Astrocyte (in vitro differentiated cells and primary cell): Measurements from ENCODE around the gene PCDHGA8. TPM values are rescaled to one million over a fixed set of nuclear protein-coding genes. Genes with fewer than 3 reads are reported as not detected.
"Not testable (repeated sequence)": the region's sequence is repeated elsewhere in the genome, so short reads cannot be mapped to it uniquely, and the experiment has no call there.

Experiments
- DNase-seq: peaks from one replicate; pipeline ENCODE4 v3.0.0-alpha.2; 2010; ENCODE audit warnings: low read depth
- FAIRE-seq: peaks from 2 replicates; lab custom pipeline; 2011; peaks lifted over from hg19 to GRCh38; lab: Jason Lieb, UNC
- H2AFZ ChIP-seq: 2 replicates; pipeline ENCODE4 v1.6.0; 2012; ENCODE audit warnings: low read depth, low read length, inconsistent platforms
- H3K27ac ChIP-seq: 2 replicates; pipeline ENCODE4 v1.5.1; 2011; ENCODE audit warnings: low read depth, low read length, inconsistent platforms
- H3K27me3 ChIP-seq: 2 replicates; pipeline ENCODE4 v1.6.0; 2011; ENCODE audit warnings: low read length, inconsistent platforms; ENCODE audit not compliant: insufficient read depth
- H3K36me3 ChIP-seq: 2 replicates; pipeline ENCODE4 v1.5.1; 2011; ENCODE audit warnings: low read length, inconsistent platforms; ENCODE audit not compliant: insufficient read depth
- H3K4me1 ChIP-seq: 2 replicates; pipeline ENCODE4 v1.5.1; 2011; ENCODE audit warnings: low read length, inconsistent platforms; ENCODE audit not compliant: insufficient read depth
- H3K4me2 ChIP-seq: 2 replicates; pipeline ENCODE4 v1.6.0; 2012; ENCODE audit warnings: low read length, inconsistent platforms
- H3K4me3 ChIP-seq: 2 replicates; pipeline ENCODE4 v1.5.1; 2011; ENCODE audit warnings: low read depth, mild to moderate bottlenecking, low read length, inconsistent platforms; ENCODE audit not compliant: insufficient read depth
- H3K79me2 ChIP-seq: 2 replicates; pipeline ENCODE4 v1.6.0; 2012; ENCODE audit warnings: mild to moderate bottlenecking, low read length, inconsistent platforms; ENCODE audit not compliant: insufficient read depth
- H3K9ac ChIP-seq: 2 replicates; pipeline ENCODE4 v1.6.0; 2012; ENCODE audit warnings: mild to moderate bottlenecking, low read length, inconsistent platforms
- H3K9me3 ChIP-seq: 2 replicates; pipeline ENCODE4 v1.5.1; 2012; ENCODE audit warnings: low read depth, mild to moderate bottlenecking, low read length, inconsistent platforms; ENCODE audit not compliant: insufficient read depth
- H4K20me1 ChIP-seq: 2 replicates; pipeline ENCODE4 v1.6.0; 2012; ENCODE audit warnings: low read length, inconsistent platforms; ENCODE audit not compliant: insufficient read depth
- H3K27ac Mint-ChIP-seq: one replicate; pipeline ENCODE4 v1.8.0; 2021; ENCODE audit warnings: mild to moderate bottlenecking, mixed read lengths; ENCODE audit not compliant: unreplicated experiment
- H3K27me3 Mint-ChIP-seq: one replicate; pipeline ENCODE4 v1.8.0; 2021; ENCODE audit warnings: low read depth, mixed read lengths; ENCODE audit not compliant: unreplicated experiment
- H3K36me3 Mint-ChIP-seq: one replicate; pipeline ENCODE4 v1.8.0; 2021; ENCODE audit warnings: low read depth, mixed read lengths; ENCODE audit not compliant: unreplicated experiment
- H3K4me1 Mint-ChIP-seq: one replicate; pipeline ENCODE4 v1.8.0; 2021; ENCODE audit warnings: low read depth, mixed read lengths; ENCODE audit not compliant: unreplicated experiment
- H3K4me3 Mint-ChIP-seq: one replicate; pipeline ENCODE4 v1.8.0; 2021; ENCODE audit warnings: mild to moderate bottlenecking, moderate library complexity, mixed read lengths; ENCODE audit not compliant: unreplicated experiment
- H3K9me3 Mint-ChIP-seq: one replicate; pipeline ENCODE4 v1.8.0; 2021; ENCODE audit warnings: mild to moderate bottlenecking, mixed read lengths; ENCODE audit not compliant: unreplicated experiment
- EZH2 ChIP-seq: IDR thresholded peaks from 2 replicates; pipeline ENCODE4 v1.6.1; 2012; ENCODE audit warnings: mild to moderate bottlenecking, low read length, inconsistent platforms; ENCODE audit not compliant: insufficient read depth
- total RNA-seq: library from RNA; stranded (reverse); gene quantifications from 2 replicates; pipeline ENCODE4 v1.2.1, GENCODE V29; 2021
- TF ChIP-seq, protein P1 (sequence below): IDR thresholded peaks from 2 replicates; pipeline ENCODE4 v1.5.1; 2011; ENCODE audit warnings: low read depth, mild to moderate bottlenecking, inconsistent platforms, low read length, moderate library complexity; ENCODE audit not compliant: insufficient read depth

PCDHGA8 gene
- total RNA-seq, 1 donor from 2014 or later = 1.0 TPM

DNA sequence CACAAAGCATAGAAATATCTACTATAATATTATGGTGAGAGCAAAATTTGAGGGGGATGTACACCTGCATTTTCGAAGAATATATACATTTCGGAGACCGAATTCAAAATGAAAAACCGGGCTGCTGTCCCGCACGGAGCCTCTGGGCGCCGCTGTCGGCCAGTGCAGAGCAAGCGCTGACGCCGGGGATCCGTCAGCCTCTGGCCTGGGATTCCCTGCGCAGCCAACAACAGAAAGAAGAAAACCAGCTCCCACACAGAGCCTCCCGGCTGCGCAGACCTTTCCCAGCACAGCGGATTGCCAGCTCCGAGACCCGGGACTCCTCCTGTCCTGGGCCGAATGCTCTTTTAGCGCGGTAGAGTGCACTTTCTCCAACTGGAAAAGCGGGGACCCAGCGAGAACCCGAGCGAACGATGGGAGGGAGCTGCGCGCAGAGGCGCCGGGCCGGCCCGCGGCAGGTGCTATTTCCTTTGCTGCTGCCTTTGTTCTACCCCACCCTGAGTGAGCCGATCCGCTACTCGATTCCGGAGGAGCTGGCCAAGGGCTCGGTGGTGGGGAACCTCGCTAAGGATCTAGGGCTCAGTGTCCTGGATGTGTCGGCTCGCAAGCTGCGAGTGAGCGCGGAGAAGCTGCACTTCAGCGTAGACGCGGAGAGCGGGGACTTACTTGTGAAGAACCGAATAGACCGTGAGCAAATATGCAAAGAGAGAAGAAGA lies 15.5 kb downstream of the PCDHGA8 start, which contains the start of gene PCDHGB6:
Gene PCDHGB6 (plus strand): TSS at position 232 of the 716 bp plus-strand sequence. CDS start 182 bp downstream, at position 414.
- peak within 1 kb of the TSS; percentile 64 for H3K4me2 ChIP-seq
- H2AFZ ChIP-seq = not testable (repeated sequence)

DNA sequence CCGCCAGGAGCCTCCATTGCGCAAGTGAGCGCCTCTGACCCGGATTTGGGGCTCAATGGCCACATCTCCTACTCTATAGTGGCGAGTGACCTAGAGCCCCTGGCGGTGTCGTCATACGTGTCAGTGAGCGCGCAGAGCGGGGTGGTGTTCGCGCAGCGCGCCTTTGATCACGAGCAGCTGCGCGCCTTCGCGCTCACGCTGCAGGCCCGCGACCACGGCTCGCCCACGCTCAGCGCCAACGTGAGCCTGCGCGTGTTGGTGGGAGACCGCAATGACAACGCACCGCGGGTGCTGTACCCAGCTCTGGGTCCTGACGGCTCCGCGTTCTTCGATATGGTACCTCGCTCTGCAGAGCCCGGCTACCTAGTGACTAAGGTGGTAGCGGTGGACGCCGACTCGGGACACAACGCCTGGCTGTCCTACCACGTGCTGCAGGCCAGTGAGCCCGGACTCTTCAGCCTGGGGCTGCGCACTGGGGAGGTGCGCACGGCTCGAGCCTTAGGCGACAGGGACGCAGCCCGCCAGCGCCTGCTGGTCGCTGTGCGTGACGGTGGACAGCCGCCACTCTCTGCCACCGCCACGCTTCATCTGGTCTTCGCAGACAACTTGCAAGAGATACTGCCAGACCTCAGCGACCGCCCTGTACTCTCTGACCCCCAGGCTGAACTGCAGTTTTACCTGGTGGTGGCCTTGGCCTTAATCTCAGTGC lies 17.3 kb downstream of the PCDHGA8 start:
- Mint-ChIP-seq H3K4me1 (peaks cover 5% of the 10 kb centered on the region), H3K9me3 (peaks cover 15% of the 10 kb centered on the region), H3K4me3 (no peak overlapping the region), H3K27ac (no peak overlapping the region), H3K36me3 (peaks cover 16% of the 10 kb centered on the region), H3K27me3 (no peaks in the 10 kb centered on the region)
- H3K27ac ChIP-seq = no peak overlapping the region
- peaks cover 3% of the 10 kb centered on the region for H3K79me2 ChIP-seq
- no peak for DNase-seq
- H3K9ac ChIP-seq = no peak overlapping the region
- TF ChIP-seq, protein P1, sequence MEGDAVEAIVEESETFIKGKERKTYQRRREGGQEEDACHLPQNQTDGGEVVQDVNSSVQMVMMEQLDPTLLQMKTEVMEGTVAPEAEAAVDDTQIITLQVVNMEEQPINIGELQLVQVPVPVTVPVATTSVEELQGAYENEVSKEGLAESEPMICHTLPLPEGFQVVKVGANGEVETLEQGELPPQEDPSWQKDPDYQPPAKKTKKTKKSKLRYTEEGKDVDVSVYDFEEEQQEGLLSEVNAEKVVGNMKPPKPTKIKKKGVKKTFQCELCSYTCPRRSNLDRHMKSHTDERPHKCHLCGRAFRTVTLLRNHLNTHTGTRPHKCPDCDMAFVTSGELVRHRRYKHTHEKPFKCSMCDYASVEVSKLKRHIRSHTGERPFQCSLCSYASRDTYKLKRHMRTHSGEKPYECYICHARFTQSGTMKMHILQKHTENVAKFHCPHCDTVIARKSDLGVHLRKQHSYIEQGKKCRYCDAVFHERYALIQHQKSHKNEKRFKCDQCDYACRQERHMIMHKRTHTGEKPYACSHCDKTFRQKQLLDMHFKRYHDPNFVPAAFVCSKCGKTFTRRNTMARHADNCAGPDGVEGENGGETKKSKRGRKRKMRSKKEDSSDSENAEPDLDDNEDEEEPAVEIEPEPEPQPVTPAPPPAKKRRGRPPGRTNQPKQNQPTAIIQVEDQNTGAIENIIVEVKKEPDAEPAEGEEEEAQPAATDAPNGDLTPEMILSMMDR = no peak
- TF ChIP-seq EZH2 = no peak
- H3K4me2 ChIP-seq = no peak overlapping the region
- FAIRE-seq = no peak
- H3K36me3 ChIP-seq = no peaks in the 10 kb centered on the region
- H3K27me3 ChIP-seq = no peaks in the 10 kb centered on the region
- no peak overlapping the region for H2AFZ ChIP-seq
- no peak overlapping the region for H3K4me3 ChIP-seq
- peaks cover 3% of the 10 kb centered on the region for H4K20me1 ChIP-seq
- H3K9me3 ChIP-seq = peaks cover 38% of the 10 kb centered on the region
- H3K4me1 ChIP-seq = no peaks in the 10 kb centered on the region

More for the DNA sequence above, 15.5 kb downstream of the PCDHGA8 start, which contains the start of gene PCDHGB6:
- not testable (repeated sequence) for DNase-seq, H4K20me1 ChIP-seq, H3K27ac ChIP-seq, H3K4me1 ChIP-seq, H3K27me3 Mint-ChIP-seq, H3K4me1 Mint-ChIP-seq, H3K27me3 ChIP-seq, FAIRE-seq, H3K36me3 ChIP-seq, H3K79me2 ChIP-seq
- TF ChIP-seq, protein P1 = peak; percentile 43
- peak within 1 kb of the TSS; percentile 23 for H3K9ac ChIP-seq
- Mint-ChIP-seq H3K9me3 (peaks cover 16% of the 10 kb centered on the region), H3K4me3 (peak within 1 kb of the TSS; percentile 96), H3K36me3 (peaks cover 12% of the 10 kb centered on the region), H3K27ac (peak within 1 kb of the TSS; percentile 84)
- peak within 1 kb of the TSS; percentile 31 for H3K4me3 ChIP-seq
- H3K9me3 ChIP-seq = peaks cover 45% of the 10 kb centered on the region
